GM19238 (cell line): ENCODE data around the gene CSMD2.
A peak's percentile ranks its signal among the peaks of the same experiment; 100 is the strongest.

Experiments used
- DNase-seq: peaks from one replicate; pipeline ENCODE4 v3.0.0; 2011; ENCODE audit warnings: low spot score; ENCODE audit not compliant: insufficient read length

CSMD2 gene

DNA sequence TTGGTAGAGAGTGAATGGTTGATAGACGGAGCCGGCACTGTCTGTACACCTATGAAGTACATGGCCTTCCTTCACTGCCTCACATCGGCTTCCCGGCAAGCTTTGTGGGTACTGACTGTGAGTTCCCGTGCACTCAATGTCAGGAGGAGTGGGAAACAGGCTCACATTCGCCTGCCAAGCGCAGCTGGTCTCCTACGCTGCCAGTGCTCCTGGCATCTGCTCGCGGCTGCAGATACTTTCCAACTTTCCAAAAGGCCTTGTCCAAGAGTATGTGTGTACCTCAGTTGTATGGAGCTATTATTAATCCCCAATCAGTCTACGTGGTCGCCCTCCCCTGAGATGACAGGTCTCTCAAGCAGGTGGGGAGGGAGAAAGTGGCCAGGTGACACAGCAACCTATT lies 511.8 kb downstream of the CSMD2 start:
- no peak for DNase-seq

DNA sequence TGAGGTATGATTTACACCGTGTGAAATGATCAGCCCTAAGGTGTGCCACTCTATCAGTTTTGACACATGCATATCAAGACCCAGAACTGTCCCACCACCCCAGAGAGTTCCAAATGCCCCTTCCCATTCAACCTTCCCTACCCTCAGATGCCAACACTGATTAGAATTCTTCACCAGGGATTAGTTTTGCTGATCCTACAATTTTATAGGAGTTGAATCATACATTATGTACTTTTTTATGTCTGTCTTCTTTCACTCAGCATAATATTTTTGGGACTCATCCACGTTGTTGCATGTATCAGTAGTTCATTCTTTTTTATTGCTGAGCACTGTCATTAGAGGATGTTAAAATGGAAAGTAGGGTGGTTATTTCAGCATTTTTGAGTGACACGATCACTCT lies 514.3 kb downstream of the CSMD2 start:
- no peak for DNase-seq

DNA sequence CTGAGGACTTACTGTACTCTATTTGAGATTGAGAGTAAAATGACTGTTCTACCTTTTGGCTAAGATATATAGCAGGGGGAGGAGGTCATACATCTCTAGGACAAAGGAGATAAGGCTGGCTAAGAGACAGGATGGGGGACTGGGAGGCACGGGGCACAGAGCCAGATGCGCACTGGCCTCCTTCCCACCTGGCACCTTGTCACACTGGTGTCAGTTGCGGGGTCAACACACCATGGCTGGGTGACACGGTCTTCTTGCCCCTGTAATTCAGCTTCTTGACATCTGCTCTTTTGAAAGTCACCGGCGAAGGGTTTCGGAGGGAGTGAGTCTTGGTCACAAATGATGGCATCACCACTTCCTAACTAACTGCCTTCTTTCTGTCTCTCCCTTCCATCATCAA lies 515.3 kb downstream of the CSMD2 start:
- no peak for DNase-seq

DNA sequence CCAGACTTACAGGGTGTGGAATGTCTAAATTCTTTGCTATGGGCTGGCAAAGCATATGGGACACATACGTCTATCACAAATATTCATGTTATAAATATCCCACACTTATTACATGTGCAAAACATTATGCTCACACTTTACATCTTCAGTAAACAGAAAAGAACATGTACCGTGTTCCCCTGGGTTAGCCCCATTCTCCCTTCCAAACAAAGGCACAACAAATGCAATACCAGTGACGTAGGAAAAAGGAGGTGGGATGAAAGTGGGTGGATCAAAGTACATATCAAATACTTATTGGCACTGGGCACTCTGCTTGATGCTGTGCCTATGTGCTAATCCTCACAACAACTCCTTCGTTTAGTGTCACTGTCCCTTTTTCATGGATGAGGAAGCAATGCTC lies 521.8 kb downstream of the CSMD2 start:
- DNase-seq, result no peak

DNA sequence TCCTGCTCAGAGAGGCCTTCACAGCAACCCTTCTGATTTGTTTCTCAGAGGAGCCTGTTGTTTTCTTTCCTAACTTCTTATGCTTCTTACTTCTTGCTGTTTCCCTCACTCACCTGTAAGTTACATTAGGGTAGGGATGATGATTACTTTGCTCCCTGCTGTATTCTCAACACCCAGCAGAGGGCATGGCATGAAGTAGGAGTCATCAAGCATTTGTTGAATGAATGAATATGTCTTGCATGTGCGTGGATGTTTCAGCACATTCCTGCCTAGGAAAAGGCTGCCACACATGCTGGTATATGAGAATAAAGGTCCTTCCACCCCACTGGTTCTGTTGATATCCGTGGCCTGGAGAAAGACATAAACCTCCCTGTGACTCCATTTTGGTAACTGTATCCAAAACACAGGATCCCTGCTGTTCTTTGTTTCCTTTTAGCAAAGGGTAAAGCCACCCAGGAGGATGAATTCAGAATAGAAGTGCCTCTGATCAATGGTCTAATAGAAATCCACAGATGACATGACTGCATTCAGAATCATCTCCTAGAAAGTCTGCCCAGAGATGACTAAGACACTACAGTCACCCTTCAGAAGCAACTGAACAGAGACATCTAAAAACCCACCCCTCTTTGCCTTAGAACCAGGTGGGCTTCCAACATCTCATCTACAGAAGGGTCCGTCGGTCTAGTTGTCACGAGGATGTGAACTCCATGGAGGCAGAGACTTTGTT lies 523.8 kb downstream of the CSMD2 start:
- no peak for DNase-seq

DNA sequence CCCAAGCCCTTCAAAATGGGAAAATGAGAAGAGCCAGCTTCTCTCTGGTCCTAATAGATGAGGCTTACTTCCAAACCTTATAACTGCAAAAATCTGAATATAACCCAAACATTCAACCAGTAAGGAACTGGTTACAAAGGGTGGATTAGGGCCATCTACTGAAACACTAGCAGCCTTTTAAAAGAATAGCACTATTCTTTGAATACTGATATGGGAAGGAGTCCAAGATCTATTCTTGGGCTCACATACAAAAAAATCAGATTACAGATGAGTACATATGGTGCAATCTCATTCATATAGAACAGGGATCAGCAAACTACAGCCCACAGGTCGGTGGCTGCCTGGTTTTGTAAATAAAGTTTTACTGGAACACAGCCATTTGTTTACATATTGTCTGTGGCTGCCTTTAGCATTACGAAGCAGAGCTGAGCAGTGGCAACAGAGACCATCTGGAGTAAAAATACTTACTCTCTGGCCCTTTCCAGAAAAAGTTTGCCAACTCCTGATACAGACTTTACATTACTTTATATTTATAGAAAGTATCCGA lies 524.8 kb downstream of the CSMD2 start:
- no peak for DNase-seq

DNA sequence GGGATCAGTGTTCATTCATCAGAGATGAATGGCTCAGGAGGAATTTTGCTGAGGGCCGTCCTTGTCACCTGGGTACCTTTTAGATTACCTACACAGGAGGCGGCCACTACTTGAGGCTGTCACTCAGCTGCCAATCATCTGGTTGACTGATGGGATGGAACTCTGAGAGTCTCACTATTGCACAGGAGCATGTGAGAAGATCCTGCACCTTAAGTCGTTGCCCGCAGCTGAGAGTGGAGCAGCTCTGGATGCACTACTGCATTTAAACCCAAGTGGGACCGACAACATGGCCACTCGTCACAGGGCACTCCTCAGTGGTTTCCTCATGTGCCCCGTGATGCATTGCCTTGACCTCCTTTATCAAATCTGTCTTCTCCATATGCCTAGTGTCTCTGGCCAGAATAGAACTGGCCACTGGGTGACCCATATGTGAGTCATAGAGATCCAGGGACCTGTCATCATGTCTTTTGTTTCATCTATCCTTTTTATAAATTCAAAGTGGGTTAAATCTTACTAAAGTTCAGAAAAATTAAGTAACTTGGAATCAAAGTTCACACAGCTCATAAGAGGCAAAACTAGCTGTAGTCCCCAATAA lies 527.1 kb downstream of the CSMD2 start:
- DNase-seq, result no peak

DNA sequence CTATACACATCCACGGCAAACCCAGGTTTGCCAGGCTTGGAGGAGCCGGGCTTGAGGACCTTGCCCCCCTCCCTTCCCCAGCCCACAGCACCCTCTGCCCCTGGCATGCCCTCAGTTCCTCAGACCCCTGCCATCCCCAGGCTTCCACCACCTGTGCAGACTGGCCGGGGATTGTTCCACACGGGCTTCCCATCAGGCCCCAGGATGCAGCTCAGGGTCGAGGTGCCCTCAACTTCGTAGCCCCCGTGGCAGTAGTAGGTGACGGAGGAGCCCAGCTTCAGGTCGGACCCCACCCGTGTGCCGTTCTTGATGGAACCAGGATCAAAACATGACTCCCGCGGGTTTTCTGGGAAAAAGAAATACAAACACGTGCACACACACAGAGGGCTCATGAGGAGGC lies 528.8 kb downstream of the CSMD2 start:
- DNase-seq, result no peak

DNA sequence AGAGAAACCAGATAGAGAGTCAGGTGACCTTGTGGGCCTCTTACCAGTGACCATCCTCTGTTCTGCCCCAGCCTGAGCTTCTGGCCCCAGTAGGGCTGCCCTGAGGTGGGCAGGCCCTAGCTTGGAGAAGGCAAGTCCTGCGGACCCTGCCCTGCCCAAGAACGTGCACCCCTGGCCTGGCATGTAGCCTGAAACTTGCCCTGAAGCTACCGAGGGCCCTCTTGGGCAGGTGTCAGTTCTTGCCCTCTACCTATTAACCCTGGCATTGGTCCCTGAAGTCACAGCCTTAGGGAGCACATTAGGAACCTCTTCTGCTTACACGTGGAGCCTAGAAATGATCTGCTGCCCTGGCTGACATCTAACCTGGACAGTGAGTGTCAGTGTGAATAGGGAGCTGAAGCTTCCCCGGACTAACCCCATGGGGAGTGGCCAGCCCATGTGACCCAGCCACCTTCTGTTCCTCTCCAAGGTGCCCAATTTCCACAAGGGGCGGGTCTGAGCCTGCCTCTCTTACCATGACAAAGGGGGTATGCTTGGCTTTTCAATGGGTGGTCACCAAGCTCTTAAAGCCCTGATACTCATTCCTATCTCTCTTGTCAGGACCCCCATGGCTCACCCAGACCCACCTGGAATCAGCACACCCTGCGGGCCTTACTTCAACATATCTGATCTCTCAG lies 529.6 kb downstream of the CSMD2 start:
- no peak for DNase-seq

DNA sequence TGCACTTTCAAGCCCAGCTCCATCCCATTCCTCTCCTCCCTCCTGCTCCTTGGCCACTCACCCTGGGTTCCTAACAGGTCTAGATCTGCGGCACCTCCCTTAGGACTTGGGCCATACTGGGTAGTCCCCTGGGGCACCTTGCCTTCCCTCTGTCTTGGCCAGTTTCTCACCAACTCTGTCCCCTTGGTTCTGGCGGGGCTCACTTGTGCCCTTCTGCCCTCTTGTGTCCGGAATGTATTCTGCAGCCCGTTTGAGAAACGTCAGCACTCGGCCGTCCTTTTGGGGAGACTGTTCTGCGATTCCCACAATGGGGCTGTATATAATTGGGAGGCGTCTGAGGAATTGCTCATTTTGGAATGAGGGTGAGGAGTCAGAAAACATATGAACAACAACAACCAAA lies 530.2 kb downstream of the CSMD2 start:
- DNase-seq, result peak; percentile 38

DNA sequence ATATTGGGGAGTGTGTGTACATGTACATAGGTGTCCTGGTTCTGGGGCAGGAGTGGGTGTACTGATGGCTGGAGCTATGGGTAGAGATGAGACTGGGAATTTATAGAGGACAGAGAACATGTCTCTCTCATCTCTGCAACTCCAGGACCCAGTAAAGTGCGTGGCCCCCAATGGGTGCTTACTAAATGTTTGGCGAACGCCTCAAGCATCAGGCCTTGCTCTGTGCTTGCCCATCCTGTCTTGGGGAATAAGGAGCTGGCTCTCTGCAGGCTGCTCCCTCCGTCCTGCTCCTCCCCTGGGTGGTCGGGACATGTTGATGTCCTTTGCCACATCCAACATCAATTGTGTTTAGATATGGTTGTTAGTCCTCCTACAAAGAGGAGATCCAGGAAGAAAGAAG lies 530.9 kb downstream of the CSMD2 start:
- no peak for DNase-seq

DNA sequence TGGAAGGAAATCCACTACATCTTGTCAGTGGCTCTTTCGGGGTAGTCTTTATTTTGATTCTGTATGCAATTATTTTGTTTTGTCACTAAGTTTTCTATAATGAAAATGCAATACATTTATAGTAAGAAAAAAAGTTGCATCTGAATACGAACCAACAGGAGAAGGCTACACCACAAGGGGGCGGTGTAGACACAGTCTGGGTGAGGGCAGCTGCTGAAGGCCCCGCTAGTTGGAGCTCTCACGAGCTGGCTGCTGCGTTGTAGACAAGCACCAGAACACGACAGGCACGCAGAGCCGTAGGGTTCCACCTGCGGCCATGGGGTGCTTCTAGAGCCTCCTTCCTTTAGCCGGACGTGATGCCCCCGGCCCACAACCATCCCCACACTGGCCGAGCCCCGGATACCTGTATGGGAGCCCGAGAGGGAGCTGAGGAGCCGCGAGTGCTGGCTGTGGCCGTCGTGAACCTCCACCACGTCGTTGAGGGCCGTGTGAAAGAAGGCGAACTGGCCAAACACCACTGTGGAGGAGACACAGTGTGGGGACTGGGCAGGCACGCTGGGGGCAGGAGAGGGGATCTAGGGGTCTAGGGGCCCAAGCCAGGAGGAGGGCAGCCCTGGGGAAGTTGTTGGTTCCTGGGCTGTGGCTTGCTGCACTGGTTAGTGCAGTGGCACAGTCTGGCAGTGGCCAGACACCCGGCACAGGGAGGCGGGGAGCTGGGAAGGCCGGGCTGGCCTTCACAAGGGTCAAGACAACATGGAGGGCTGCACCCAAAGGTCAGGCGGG lies 531.8 kb downstream of the CSMD2 start:
- peak; percentile 69 for DNase-seq

DNA sequence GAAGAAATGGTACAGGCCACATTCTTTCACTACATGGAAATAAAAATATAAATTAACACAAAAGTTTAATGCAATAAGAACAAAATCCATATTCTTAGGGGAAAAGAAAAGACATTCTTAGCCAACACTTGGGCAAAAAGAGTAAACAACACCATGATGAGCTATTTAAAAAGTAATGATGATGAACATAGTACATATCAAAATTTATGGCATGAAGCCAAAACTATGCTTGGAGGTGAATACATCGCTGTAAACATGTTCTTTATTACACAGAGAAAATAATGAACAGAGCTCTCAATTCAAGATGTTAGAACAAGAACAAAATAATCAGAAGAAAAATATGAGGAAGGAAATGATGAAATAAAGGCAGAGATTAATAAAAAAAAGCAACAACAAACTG lies 534.3 kb downstream of the CSMD2 start:
- DNase-seq, result no peak

DNA sequence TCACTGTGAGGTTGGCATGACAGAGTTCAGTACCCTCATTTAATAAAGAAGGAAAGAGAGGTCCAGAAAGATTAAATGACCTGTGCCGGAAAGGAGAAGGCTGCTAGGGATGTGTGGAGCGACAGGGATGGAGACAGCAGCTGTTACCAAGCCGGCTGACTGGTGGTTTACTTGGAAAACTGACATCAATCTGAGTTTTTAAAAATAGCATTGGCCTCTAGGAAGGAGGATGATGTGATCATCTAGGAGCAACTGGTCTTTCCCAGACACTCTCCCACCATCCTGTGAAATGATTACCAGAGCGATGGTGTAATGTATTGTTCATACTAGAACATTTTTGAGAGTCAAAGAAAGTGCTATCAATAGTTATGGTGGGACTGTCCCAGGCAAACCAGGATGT lies 538.2 kb downstream of the CSMD2 start:
- no peak for DNase-seq

DNA sequence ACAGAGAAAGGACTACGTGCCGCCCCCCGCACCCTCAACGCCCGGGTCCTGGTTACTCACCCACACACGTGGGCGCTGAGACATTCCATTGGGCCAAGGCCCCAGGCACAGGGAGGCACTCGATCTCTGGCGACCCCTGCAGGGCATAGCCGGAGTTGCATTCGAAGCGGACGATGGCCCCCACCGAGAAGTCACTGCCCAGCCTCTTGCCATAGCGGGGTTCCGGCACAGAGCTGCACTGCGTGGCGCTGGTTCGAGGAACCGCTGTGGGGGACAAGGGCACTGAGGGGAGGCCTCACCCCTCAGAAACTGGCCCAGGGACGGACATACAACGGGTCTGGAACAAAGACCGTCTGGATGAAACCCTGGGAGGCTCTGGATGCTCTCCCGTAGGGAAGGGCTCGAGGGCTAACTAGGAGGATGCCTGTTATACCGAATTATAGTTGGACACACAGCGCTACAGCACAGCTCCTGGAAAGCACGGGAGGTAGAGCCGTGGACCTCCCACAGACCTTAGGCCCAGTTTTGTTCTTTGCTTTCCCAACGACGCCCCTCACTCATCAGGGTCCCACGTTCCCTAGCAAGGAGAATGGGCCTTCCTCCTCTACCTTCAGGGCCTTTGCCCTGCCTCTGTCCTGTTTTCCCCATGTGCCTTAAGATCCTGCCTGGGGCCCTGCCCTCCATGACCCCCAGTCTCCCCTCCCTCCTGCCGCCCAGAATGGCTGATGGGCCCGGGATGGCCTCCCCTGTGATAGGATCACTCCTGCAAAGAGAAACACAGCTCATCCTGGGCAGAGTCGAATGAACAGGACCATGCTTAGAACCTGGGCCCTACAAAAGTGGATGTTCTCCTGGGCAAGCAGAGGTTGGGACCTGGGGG lies 539.8 kb downstream of the CSMD2 start:
- DNase-seq, result peak; percentile 15

DNA sequence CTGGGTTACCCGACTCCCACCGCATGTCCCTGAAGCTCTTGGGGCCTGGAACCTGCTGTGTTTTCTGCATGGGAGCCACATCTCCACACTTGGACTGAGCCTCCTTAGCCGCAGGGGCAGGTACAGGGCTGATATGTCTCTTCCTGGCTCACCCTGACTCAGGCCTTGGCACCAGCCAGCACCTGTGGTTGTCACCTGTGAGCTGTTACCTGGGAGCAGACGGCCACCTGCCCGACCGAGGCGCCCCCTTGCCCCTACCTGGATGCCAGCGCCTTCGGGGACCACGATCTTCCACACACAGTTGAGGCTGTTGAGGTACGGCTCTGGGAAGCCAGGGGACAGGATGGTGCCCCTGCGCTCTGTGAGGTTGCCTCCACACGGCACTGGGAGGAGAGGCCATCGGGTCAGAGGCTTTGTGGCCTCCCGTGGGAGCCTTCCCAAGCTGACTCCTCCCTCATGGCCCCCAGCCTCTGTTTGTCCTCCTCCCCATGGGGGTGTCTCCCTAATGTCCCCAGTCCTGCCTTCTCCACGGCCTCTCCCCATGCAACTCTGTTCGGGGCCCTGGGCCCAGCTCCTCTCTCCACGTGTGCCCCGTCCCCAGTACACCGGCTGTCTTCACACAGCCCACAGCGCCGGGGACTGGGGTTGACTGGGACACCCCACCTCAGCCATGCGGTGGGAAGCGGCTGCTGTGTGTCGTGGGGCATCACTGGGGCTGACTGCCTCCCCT lies 540.6 kb downstream of the CSMD2 start:
- no peak for DNase-seq

DNA sequence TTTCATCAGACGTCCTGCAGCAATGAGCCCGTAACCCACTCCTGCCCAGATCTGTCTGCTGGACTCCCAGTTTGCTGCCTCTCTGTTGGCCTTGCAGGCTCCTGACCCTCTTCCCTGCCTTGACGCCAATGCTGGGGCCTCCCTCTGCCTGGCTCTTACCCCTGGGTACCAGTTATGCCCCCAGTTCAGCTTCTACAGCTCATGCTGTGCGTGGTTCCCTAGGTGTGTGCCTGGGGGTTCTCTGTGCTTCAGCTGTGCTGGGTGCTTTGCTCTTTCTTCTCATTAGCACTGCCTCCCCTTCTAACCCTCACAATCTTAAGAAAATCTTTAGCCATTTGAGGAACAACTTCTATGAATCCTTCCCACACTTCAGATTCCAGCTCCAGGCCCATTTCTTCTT lies 541.2 kb downstream of the CSMD2 start:
- no peak for DNase-seq

DNA sequence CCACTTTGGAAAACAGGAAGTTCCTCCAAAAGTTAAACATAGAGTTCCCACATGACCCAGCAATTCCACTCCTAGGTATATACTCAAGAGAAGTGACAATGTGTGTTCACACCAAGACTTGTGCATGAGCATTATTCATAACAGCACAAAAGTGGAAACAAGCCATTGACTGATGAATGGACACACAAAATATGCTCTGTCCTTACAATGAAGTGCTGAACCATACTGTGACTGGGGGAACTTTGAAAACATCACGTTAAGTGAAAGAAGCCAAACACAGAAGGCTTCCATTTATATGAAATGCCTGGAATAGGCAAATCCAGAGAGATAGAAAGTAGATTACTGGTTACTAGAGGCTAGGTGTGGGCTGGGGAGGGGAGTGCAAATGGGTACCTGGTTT lies 542.3 kb downstream of the CSMD2 start:
- no peak for DNase-seq

DNA sequence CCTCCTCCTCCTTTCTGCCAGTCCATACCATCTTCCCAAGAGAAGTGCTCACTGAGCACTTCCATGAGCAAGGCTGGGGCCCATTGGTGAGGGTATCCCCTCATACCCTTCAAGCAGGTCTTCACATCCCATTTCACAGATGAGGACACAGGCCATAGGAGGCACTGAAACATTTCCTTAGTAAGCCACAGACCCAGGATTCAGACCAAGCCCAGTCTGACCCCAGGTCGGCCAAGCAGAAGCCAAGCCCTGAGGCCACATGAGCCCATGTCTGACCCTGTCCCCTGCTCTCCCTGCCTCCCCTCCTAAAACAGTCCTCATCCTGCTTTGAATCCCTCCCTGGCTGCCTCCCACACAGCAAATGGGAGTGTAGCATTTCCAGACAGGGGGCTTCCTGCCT lies 546.4 kb downstream of the CSMD2 start:
- DNase-seq, result no peak

DNA sequence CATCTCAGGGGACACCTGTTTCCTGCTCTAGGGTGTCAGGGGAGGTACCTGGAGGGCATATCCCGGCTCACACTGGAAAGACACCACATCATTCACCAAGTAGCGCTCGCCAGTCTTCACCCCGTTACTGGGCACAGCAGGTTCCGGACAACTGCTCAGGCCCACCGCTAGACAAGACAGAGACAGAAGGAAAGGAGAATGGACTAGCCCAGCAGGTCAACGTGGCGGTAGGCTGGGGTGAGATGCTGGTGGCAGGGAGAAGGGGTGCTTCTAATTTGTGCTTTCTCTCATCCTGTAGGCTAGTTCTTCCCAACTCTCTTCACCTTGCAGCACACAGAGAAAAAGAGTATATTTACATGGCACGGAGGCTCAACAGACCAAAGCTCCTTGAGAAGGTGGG lies 547.6 kb downstream of the CSMD2 start:
- no peak for DNase-seq
